HepG2 (cell line): Measurements from ENCODE around the gene IQGAP2. TPM values are rescaled to one million over a fixed set of nuclear protein-coding genes. Genes with fewer than 3 reads are reported as not detected.

ENCODE experiments used
- ATAC-seq: fragments of 200-7000 bp; cut with Tn5 transposase; 3 replicates; pipeline ENCODE4 v1.9.1; 2020; ENCODE audit warnings: mild to moderate bottlenecking, moderate library complexity
- BruUV-seq: library from RNA; stranded (reverse); fragments of 400-500 nt; replicated peaks from 2 replicates; lab custom pipeline; 2021; lab: Mats Ljungman, UMichigan
- CTCF ChIA-PET: fragments of 300-600 bp; formaldehyde crosslinking; extraction: SDS; loops from one replicate; lab custom pipeline; 2021; ENCODE audit warnings: low total read pairs, inconsistent platforms, low intra/inter-chr PET ratio; lab: Yijun Ruan, JAX
- POLR2A ChIA-PET: fragments of 350-600 bp; sonication (Branson Sonifier 250); formaldehyde crosslinking; loops from one replicate; lab custom pipeline; 2020; ENCODE audit warnings: antibody characterized with exemption, inconsistent platforms; lab: Yijun Ruan, JAX
- DNase-seq: peaks from one replicate; pipeline ENCODE4 v3.0.0-alpha.2; 2015; ENCODE audit warnings: low spot score
- FAIRE-seq: peaks from 3 replicates; lab custom pipeline; 2011; peaks lifted over from hg19 to GRCh38; lab: Jason Lieb, UNC
- H2AFZ ChIP-seq: one replicate; pipeline ENCODE4 v1.6.1; 2011; ENCODE audit warnings: low read length, inconsistent platforms
- H3K27ac ChIP-seq: fragments of 300-600 bp; 3 replicates; pipeline ENCODE4 v1.8.0; 2011; ENCODE audit warnings: mixed run types, mild to moderate bottlenecking, mixed read lengths, low read length, inconsistent platforms; ENCODE audit not compliant: insufficient read depth; ENCODE audit errors: extremely low read length
- H3K27me3 ChIP-seq, 2 experiments: fragments of 200-600 bp in 1 of 2; 2 replicates in 1 of 2; 3 replicates in 1 of 2; pipeline versions ENCODE4 v1.6.0 to v1.8.0; 2011; ENCODE audit warnings: low read length in 2 of 2, mild to moderate bottlenecking in 2 of 2, moderate library complexity in 2 of 2, inconsistent platforms in 1 of 2; ENCODE audit not compliant: insufficient read depth in 2 of 2, control insufficient read depth in 1 of 2
- H3K36me3 ChIP-seq, 2 experiments: fragments of 200-600 bp in 1 of 2; replicated peaks in 1 of 2; 2 replicates in 1 of 2; 3 replicates in 1 of 2; pipeline versions ENCODE4 v1.5.1 to v1.8.0; 2011; ENCODE audit warnings: low read length in 2 of 2, inconsistent platforms in 1 of 2; ENCODE audit not compliant: insufficient read depth in 2 of 2, control insufficient read depth in 1 of 2
- H3K4me1 ChIP-seq: 2 replicates; pipeline ENCODE4 v1.5.1; 2012; ENCODE audit warnings: low read length, inconsistent platforms; ENCODE audit not compliant: insufficient read depth
- H3K4me2 ChIP-seq: 2 replicates; pipeline ENCODE4 v1.6.0; 2011; ENCODE audit warnings: low read depth, low read length, inconsistent platforms
- H3K4me3 ChIP-seq, 3 experiments: fragments of 200-600 bp in 1 of 3; sonication (generic), shearing (Covaris generic) in 1 of 3; replicated peaks in 1 of 3; 2 replicates each; pipeline ENCODE4 v1.5.1; 2011 to 2016; ENCODE audit warnings: low read length in 3 of 3, inconsistent platforms in 2 of 3, low read depth in 2 of 3, mild to moderate bottlenecking in 2 of 3, control low read depth in 1 of 3, mixed read lengths in 1 of 3; ENCODE audit not compliant: insufficient read depth in 1 of 3
- H3K79me2 ChIP-seq: one replicate; pipeline ENCODE4 v1.6.1; 2011; ENCODE audit warnings: low read length, inconsistent platforms; ENCODE audit not compliant: insufficient read depth
- H3K9ac ChIP-seq: 2 replicates; pipeline ENCODE4 v1.6.0; 2011; ENCODE audit warnings: mild to moderate bottlenecking, low read depth, low read length, inconsistent platforms; ENCODE audit not compliant: insufficient read depth
- H3K9me3 ChIP-seq: 2 replicates; pipeline ENCODE4 v1.5.1; 2012; ENCODE audit warnings: mild to moderate bottlenecking, low read length
- H4K20me1 ChIP-seq: 2 replicates; pipeline ENCODE4 v1.6.0; 2011; ENCODE audit warnings: inconsistent platforms, mild to moderate bottlenecking, low read length, moderate library complexity; ENCODE audit not compliant: insufficient read depth
- ARNT2 ChIP-seq: sonication (generic); formaldehyde crosslinking; IDR thresholded peaks from 2 replicates; pipeline ENCODE4 v1.8.0; 2022; ENCODE audit warnings: mild to moderate bottlenecking, low read depth, missing genetic modification reagents, moderate library complexity
- BRF2 ChIP-seq: sonication (generic); formaldehyde crosslinking; IDR thresholded peaks from 2 replicates; pipeline ENCODE4 v1.8.1; 2022; ENCODE audit warnings: mild to moderate bottlenecking, missing genetic modification reagents
- CTCF ChIP-seq: sonication (generic); formaldehyde crosslinking; IDR thresholded peaks from 2 replicates; pipeline ENCODE4 v1.5.0; 2020; ENCODE audit warnings: mild to moderate bottlenecking, missing genetic modification reagents, moderate library complexity
- FLYWCH1 ChIP-seq: sonication (generic); formaldehyde crosslinking; IDR thresholded peaks from 2 replicates; pipeline ENCODE4 v1.8.1; 2023; ENCODE audit warnings: mild to moderate bottlenecking, missing genetic modification reagents
- GABPB1 ChIP-seq: IDR thresholded peaks from 2 replicates; pipeline ENCODE4 v1.6.1; 2016; ENCODE audit warnings: mild to moderate bottlenecking, missing genetic modification reagents, moderate library complexity, missing compliant biosample characterization
- KDM2A ChIP-seq: sonication (generic); formaldehyde crosslinking; IDR thresholded peaks from 2 replicates; pipeline ENCODE4 v1.4.0; 2020; ENCODE audit warnings: low read depth, missing genetic modification reagents, borderline replicate concordance
- KDM5B ChIP-seq: sonication (generic); formaldehyde crosslinking; IDR thresholded peaks from 2 replicates; pipeline ENCODE4 v1.4.0; 2020; ENCODE audit warnings: missing genetic modification reagents, mild to moderate bottlenecking, borderline replicate concordance
- NR2C2 ChIP-seq: sonication (generic); formaldehyde crosslinking; IDR thresholded peaks from 2 replicates; pipeline ENCODE4 v1.4.0; 2020; ENCODE audit warnings: missing genetic modification reagents, mild to moderate bottlenecking, moderate library complexity, borderline replicate concordance
- SETDB1 ChIP-seq: sonication (generic); formaldehyde crosslinking; IDR thresholded peaks from 2 replicates; pipeline ENCODE4 v1.5.1; 2020; ENCODE audit warnings: missing genetic modification reagents, mild to moderate bottlenecking, borderline replicate concordance
- ZMAT3 ChIP-seq: sonication (generic); formaldehyde crosslinking; conservative IDR thresholded peaks from 2 replicates; pipeline ENCODE4 v1.7.0; 2021; ENCODE audit warnings: missing genetic modification reagents
- ZMAT5 ChIP-seq: sonication (generic); formaldehyde crosslinking; IDR thresholded peaks from 2 replicates; pipeline ENCODE4 v1.5.0; 2020; ENCODE audit warnings: mild to moderate bottlenecking, low read depth, missing genetic modification reagents, borderline replicate concordance
- ZMYM4 ChIP-seq: sonication (generic); formaldehyde crosslinking; IDR thresholded peaks from 2 replicates; pipeline ENCODE4 v1.8.1; 2023; ENCODE audit warnings: mild to moderate bottlenecking, missing genetic modification reagents
- ZNF160 ChIP-seq: sonication (generic); formaldehyde crosslinking; IDR thresholded peaks from 2 replicates; pipeline ENCODE4 v1.8.0; 2022; ENCODE audit warnings: mild to moderate bottlenecking, inconsistent platforms, missing genetic modification reagents
- ZNF292 ChIP-seq: sonication (generic); formaldehyde crosslinking; IDR thresholded peaks from 2 replicates; pipeline ENCODE4 v1.8.1; 2022; ENCODE audit warnings: mild to moderate bottlenecking, low read depth, missing genetic modification reagents, borderline replicate concordance
- ZNF329 ChIP-seq: sonication (generic); formaldehyde crosslinking; IDR thresholded peaks from 2 replicates; pipeline ENCODE4 v1.9.0; 2021; ENCODE audit warnings: low read depth, mild to moderate bottlenecking, missing genetic modification reagents
- ZNF354B ChIP-seq: sonication (generic); formaldehyde crosslinking; IDR thresholded peaks from 2 replicates; pipeline ENCODE4 v1.8.0; 2022; ENCODE audit warnings: mild to moderate bottlenecking, missing genetic modification reagents
- ZNF670 ChIP-seq: sonication (generic); formaldehyde crosslinking; IDR thresholded peaks from 2 replicates; pipeline ENCODE4 v1.8.0; 2022; ENCODE audit warnings: mild to moderate bottlenecking, missing genetic modification reagents, borderline replicate concordance
- ZSCAN5A ChIP-seq: sonication (generic); formaldehyde crosslinking; IDR thresholded peaks from 2 replicates; pipeline ENCODE4 v1.8.0; 2022; ENCODE audit warnings: mild to moderate bottlenecking, missing genetic modification reagents, borderline replicate concordance
- WGBS: methylation state at CpG from one replicate; pipeline ENCODE4 v1.1.6; 2017; ENCODE audit warnings: low lambda C conversion rate; 5-methylcytosine and 5-hydroxymethylcytosine counted together
- in situ Hi-C: cut with HindIII; loops from 2 replicates; pipeline ENCODE4 v1.10.0; 2017; ENCODE audit warnings: low pct_unique_long_range_greater_than_20kb; ENCODE audit not compliant: extremely low pct_ligation_motif_present
- intact Hi-C: fragments of 100-400 bp; cut with micrococcal nuclease; formaldehyde crosslinking; loops from one replicate; pipeline ENCODE4 v1.10.0; 2022; ENCODE audit not compliant: unreplicated experiment
- polyA plus RNA-seq, 8 experiments: library from polyadenylated mRNA; depleted of rRNA in 3 of 8; stranded (reverse) in 7 of 8; unstranded in 1 of 8; fragments of >200 nt; fragmentation: Illumina TruSeq in 4 of 8; extraction: Trizol in 4 of 8; gene quantifications; 2 replicates each; pipeline versions ENCODE4 v1.2.1 to v1.2.3, GENCODE V29; 2011 to 2016; ENCODE audit warnings: low read depth in 4 of 8, missing spikeins in 1 of 8, mixed read lengths in 1 of 8; ENCODE audit not compliant: insufficient read depth in 1 of 8
- total RNA-seq, 5 experiments: library from RNA; depleted of rRNA; stranded (reverse); fragments of >200 nt; fragmentation: Illumina TruSeq; extraction: Trizol; gene quantifications; 2 replicates each; pipeline ENCODE4 v1.2.3, GENCODE V29; 2016; ENCODE audit warnings: low read depth in 1 of 5

The IQGAP2 gene
- total and polyA plus RNA-seq, 2 of the 13 experiments (the other 11 are each of a cell fraction or from before 2014, with no cell fraction given): 35.2 to 83.3 TPM

- TF ChIP-seq CTCF (0 out of 2 replicates have a peak, but pooled peaks have one; percentile 12), KDM5B (CRISPR knock-in tag) (peak; percentile 51; the same call in 1 of the 2 replicates), NR2C2 (CRISPR knock-in tag) (peak; percentile 28; the same call in 1 of the 2 replicates)
Measured at GRCh38 chr5:76714751-76715485, 311.8 kb downstream of the IQGAP2 start (continued).

- no peaks in the 10 kb centered on the region for H3K79me2 ChIP-seq
- DNase-seq: no peak
- H3K27ac ChIP-seq: no peak overlapping the region
- POLR2A ChIA-PET: no interaction called here
- 0% methylated on average over 6 of the region's 14 CpGs for WGBS
- FAIRE-seq: no peak
- H3K9me3 ChIP-seq: no peaks in the 10 kb centered on the region
- H2AFZ ChIP-seq: no peak overlapping the region
- in situ Hi-C loops: loop anchor here (5.0 kb wide), 1 partner anchor 62 kb away; no protein-coding TSS in a partner anchor
- H3K9ac ChIP-seq: peak overlapping the region; percentile 48; the same call in 1 of the 2 replicates
- no peaks in the 10 kb centered on the region for H3K27me3 ChIP-seq
- H3K4me3 ChIP-seq: peak overlapping the region; percentile 84 to 86 (median 86)
- intact Hi-C loops: loop anchor here (5.0 kb wide), 1 partner anchor 37 kb away; no protein-coding TSS in a partner anchor
- no TSS peak for BruUV-seq
- H3K4me1 ChIP-seq: peaks cover 27% of the 10 kb centered on the region
- no peaks in the 10 kb centered on the region for H3K36me3 ChIP-seq
- H3K4me2 ChIP-seq: peak overlapping the region; percentile 97
- CTCF ChIA-PET: interaction anchor here (2.1 kb wide), 1 partner anchor 59 kb away, joined by 11 read pairs; no protein-coding TSS in a partner anchor
- ATAC-seq: no peak
- H4K20me1 ChIP-seq: no peaks in the 10 kb centered on the region
- TF ChIP-seq ZNF354B (CRISPR knock-in tag) (no peak), BRF2 (CRISPR knock-in tag) (no peak), ZNF160 (CRISPR knock-in tag) (no peak), ZMAT5 (CRISPR knock-in tag) (no peak), FLYWCH1 (CRISPR knock-in tag) (no peak), ZNF292 (CRISPR knock-in tag) (no peak), ZMAT3 (CRISPR knock-in tag) (no peak; the same call in 1 of the 2 replicates), ARNT2 (CRISPR knock-in tag) (0 out of 2 replicates have a peak, but pooled peaks have one; percentile 2), ZNF670 (CRISPR knock-in tag) (no peak), ZNF329 (no peak), SETDB1 (no peak), ZSCAN5A (CRISPR knock-in tag) (no peak), ZMYM4 (CRISPR knock-in tag) (0 out of 2 replicates have a peak, but pooled peaks have one; percentile 4), KDM2A (CRISPR knock-in tag) (0 out of 2 replicates have a peak, but pooled peaks have one; percentile 2), GABPB1 (CRISPR knock-in tag) (no peak)
Measured at GRCh38 chr5:76715486-76715735, 312.3 kb downstream of the IQGAP2 start.
